Endothelial cell of umbilical vein (primary cell): ENCODE results near the gene RELL1. TPM values are rescaled to one million over a fixed set of nuclear protein-coding genes. Genes with fewer than 3 reads are reported as not detected.

Experiments used
- BruUV-seq: library from RNA; stranded (reverse); fragments of 400-500 nt; replicated peaks from 2 replicates; lab custom pipeline; 2021; lab: Mats Ljungman, UMichigan
- CTCF ChIA-PET: fragments of 300-600, 350-600 bp; sonication (Branson Sonifier 250); formaldehyde crosslinking; loops from one replicate; lab custom pipeline; 2021; ENCODE audit warnings: antibody characterized with exemption, inconsistent platforms; lab: Charles Lee
- POLR2A ChIA-PET: fragments of 300-600, 350-600 bp; sonication (Branson Sonifier 250); formaldehyde crosslinking; loops from one replicate; lab custom pipeline; 2021; ENCODE audit warnings: antibody characterized with exemption, inconsistent platforms; lab: Charles Lee
- DNase-seq: peaks from one replicate; pipeline ENCODE4 v3.0.0-alpha.2; 2011; ENCODE audit warnings: low read depth, low spot score
- FAIRE-seq: peaks from 2 replicates; lab custom pipeline; 2011; peaks lifted over from hg19 to GRCh38; lab: Jason Lieb, UNC
- H2AFZ ChIP-seq: 2 replicates; pipeline ENCODE4 v1.6.0; 2012; ENCODE audit warnings: low read depth, low read length, control low read depth, inconsistent platforms
- H3K27ac ChIP-seq: 2 replicates; pipeline ENCODE4 v1.5.1; 2011; ENCODE audit warnings: low read depth, mild to moderate bottlenecking, control low read depth, low read length, moderate library complexity; ENCODE audit not compliant: insufficient read depth
- H3K27me3 ChIP-seq, 2 experiments: 2 replicates each; pipeline versions ENCODE4 v1.6.0 to v1.6.1; 2011; ENCODE audit warnings: low read length in 2 of 2, mixed read lengths in 1 of 2; ENCODE audit not compliant: control insufficient read depth in 2 of 2, insufficient read depth in 2 of 2
- H3K36me3 ChIP-seq, 2 experiments: 2 replicates in 1 of 2; 3 replicates in 1 of 2; pipeline ENCODE4 v1.5.1; 2011; ENCODE audit warnings: low read length in 2 of 2, mild to moderate bottlenecking in 1 of 2, moderate library complexity in 1 of 2; ENCODE audit not compliant: control insufficient read depth in 2 of 2, insufficient read depth in 2 of 2; ENCODE audit errors: extremely low read depth in 1 of 2
- H3K4me1 ChIP-seq: 3 replicates; pipeline ENCODE4 v1.5.1; 2011; ENCODE audit warnings: mild to moderate bottlenecking, low read length; ENCODE audit not compliant: control insufficient read depth, insufficient read depth; ENCODE audit errors: extremely low read depth
- H3K4me2 ChIP-seq: 2 replicates; pipeline ENCODE4 v1.6.1; 2011; ENCODE audit warnings: low read length, control low read depth, mixed read lengths; ENCODE audit not compliant: insufficient read depth
- H3K4me3 ChIP-seq, 3 experiments: fragments of 200-600 bp in 1 of 3; sonication (generic), shearing (Covaris generic) in 1 of 3; replicated peaks in 1 of 3; 2 replicates each; pipeline ENCODE4 v1.5.1; 2011 to 2016; ENCODE audit warnings: control low read depth in 3 of 3, low read length in 3 of 3, mild to moderate bottlenecking in 2 of 3, inconsistent platforms in 1 of 3, low read depth in 1 of 3, moderate library complexity in 1 of 3; ENCODE audit not compliant: insufficient read depth in 1 of 3
- H3K79me2 ChIP-seq: 2 replicates; pipeline ENCODE4 v1.6.0; 2012; ENCODE audit warnings: low read length, inconsistent platforms; ENCODE audit not compliant: control insufficient read depth, insufficient read depth
- H3K9ac ChIP-seq: replicated peaks from 2 replicates; pipeline ENCODE3; 2011; ENCODE audit warnings: low read length, control low read depth; ENCODE audit not compliant: insufficient read depth; ENCODE audit errors: extremely low read depth
- H3K9me1 ChIP-seq: replicated peaks from 3 replicates; pipeline ENCODE4 v1.6.0; 2011; ENCODE audit warnings: mild to moderate bottlenecking, low read length; ENCODE audit not compliant: control insufficient read depth, insufficient read depth; ENCODE audit errors: extremely low read depth
- H3K9me3 ChIP-seq: replicated peaks from 2 replicates; pipeline ENCODE4 v1.5.1; 2012; ENCODE audit warnings: low read length, inconsistent platforms; ENCODE audit not compliant: control insufficient read depth, insufficient read depth
- H4K20me1 ChIP-seq: replicated peaks from 2 replicates; pipeline ENCODE3; 2011; ENCODE audit warnings: mild to moderate bottlenecking, low read length; ENCODE audit not compliant: control insufficient read depth, insufficient read depth; ENCODE audit errors: extremely low read depth
- EZH2 ChIP-seq: IDR thresholded peaks from 2 replicates; pipeline ENCODE4 v1.6.1; 2012; ENCODE audit warnings: borderline replicate concordance, low read depth, mild to moderate bottlenecking, moderate library complexity, low read length, inconsistent platforms; ENCODE audit not compliant: severe bottlenecking
- FOS ChIP-seq: IDR thresholded peaks from 2 replicates; pipeline ENCODE4 v1.6.1; 2011; ENCODE audit warnings: mild to moderate bottlenecking, low read length, moderate library complexity, borderline replicate concordance; ENCODE audit not compliant: insufficient read depth
- GATA2 ChIP-seq: IDR thresholded peaks from 2 replicates; pipeline ENCODE4 v1.7.0; 2011; ENCODE audit warnings: low read depth, mild to moderate bottlenecking, moderate library complexity, mixed read lengths, low read length; ENCODE audit not compliant: insufficient read length, insufficient read depth
- JUN ChIP-seq: IDR thresholded peaks from 2 replicates; pipeline ENCODE4 v1.6.1; 2011; ENCODE audit warnings: borderline replicate concordance, low read depth; ENCODE audit not compliant: insufficient read length, insufficient read depth
- MAX ChIP-seq: IDR thresholded peaks from 2 replicates; pipeline ENCODE4 v1.6.1; 2011; ENCODE audit not compliant: insufficient read depth, insufficient read length
- MYC ChIP-seq: IDR thresholded peaks from one replicate; pipeline ENCODE4 v1.6.1; 2011; ENCODE audit warnings: mild to moderate bottlenecking, low read depth, low read length
- POLR2A ChIP-seq: IDR thresholded peaks from 2 replicates; pipeline ENCODE4 v1.6.1; 2012; ENCODE audit warnings: low read depth, mild to moderate bottlenecking, control low read depth, low read length
- POLR2AphosphoS5 ChIP-seq: IDR thresholded peaks from 2 replicates; pipeline ENCODE4 v1.6.1; 2012; ENCODE audit warnings: low read depth, mild to moderate bottlenecking, control low read depth, low read length, moderate library complexity; ENCODE audit not compliant: insufficient read depth
- dilution Hi-C: fragments of 300-500 bp; cut with MboI; formaldehyde crosslinking; loops from one replicate; pipeline ENCODE4 v1.15.0; 2019; ENCODE audit warnings: low sequenced_read_pairs; ENCODE audit not compliant: extremely low pct_ligation_motif_present
- intact Hi-C: fragments of 100-400 bp; cut with micrococcal nuclease; formaldehyde crosslinking; loops from one replicate; pipeline ENCODE4 v1.10.0; 2022
- polyA plus RNA-seq, 4 experiments: library from polyadenylated mRNA; depleted of rRNA in 3 of 4; stranded (reverse) in 3 of 4; unstranded in 1 of 4; fragments of >200 nt; gene quantifications; 2 replicates each; pipeline versions ENCODE4 v1.2.1 to v1.2.3, GENCODE V29; 2011 to 2012; ENCODE audit warnings: missing spikeins in 1 of 4
- total RNA-seq: library from RNA; stranded (reverse); gene quantifications from 2 replicates; pipeline ENCODE4 v1.2.3, GENCODE V29; 2021
- TF ChIP-seq, protein P1 (sequence below), 2 donors: IDR thresholded peaks; 1 replicate in 1 of 2; 2 replicates in 1 of 2; pipeline ENCODE4 v1.5.1; 2011; ENCODE audit warnings: low read length in 2 of 2, mild to moderate bottlenecking in 2 of 2, moderate library complexity in 2 of 2, control low read depth in 1 of 2, inconsistent platforms in 1 of 2, low read depth in 1 of 2; ENCODE audit not compliant: insufficient read depth in 1 of 2; ENCODE audit errors: extremely low read depth in 1 of 2

Gene RELL1
- total and polyA plus RNA-seq, 2 donors (not counting 3 experiments of a cell fraction or from before 2014, with no cell fraction given), result 20.8 to 91.7 TPM

DNA sequence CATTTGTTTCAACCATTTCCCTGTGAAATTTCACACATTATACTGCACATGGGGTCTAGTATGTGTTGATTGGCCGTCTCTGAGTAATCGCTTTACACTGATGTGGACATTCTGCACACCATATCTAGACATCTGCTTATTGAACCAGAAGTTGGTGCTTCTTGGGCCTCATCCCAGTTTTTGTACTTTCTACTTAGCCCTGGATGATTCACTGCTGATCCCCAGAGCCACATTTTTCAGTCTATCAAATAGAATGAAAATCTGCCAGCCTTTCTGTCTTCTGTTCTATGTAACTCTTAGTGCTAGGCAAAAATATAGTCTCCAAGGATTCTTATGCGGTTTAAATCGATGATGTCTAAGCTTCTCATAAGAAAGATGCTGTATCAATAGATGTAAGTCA lies 40.5 kb upstream of the RELL1 start:
- POLR2A ChIA-PET, result no interaction called here
- Histone ChIP-seq H3K27ac (no peak overlapping the region), H3K27me3 (peaks cover 3 to 4% of the 10 kb centered on the region in 2 experiments), H2AFZ (no peak overlapping the region), H3K4me2 (no peak overlapping the region), H3K9me3 (no peaks in the 10 kb centered on the region), H4K20me1 (no peaks in the 10 kb centered on the region), H3K36me3 (no peaks in the 10 kb centered on the region), H3K9ac (no peak overlapping the region), H3K4me1 (no peaks in the 10 kb centered on the region), H3K9me1 (no peaks in the 10 kb centered on the region), H3K79me2 (no peaks in the 10 kb centered on the region), H3K4me3 (no peak overlapping the region)
- no peak for FAIRE-seq
- dilution Hi-C loops (no loop called here), intact Hi-C loops (no loop called here)
- BruUV-seq, result no TSS peak
- DNase-seq, result no peak
- TF ChIP-seq GATA2 (no peak), POLR2AphosphoS5 (no peak), JUN (no peak), MYC (no peak), POLR2A (no peak), FOS (no peak), EZH2 (no peak), MAX (no peak)
- TF ChIP-seq, protein P1, sequence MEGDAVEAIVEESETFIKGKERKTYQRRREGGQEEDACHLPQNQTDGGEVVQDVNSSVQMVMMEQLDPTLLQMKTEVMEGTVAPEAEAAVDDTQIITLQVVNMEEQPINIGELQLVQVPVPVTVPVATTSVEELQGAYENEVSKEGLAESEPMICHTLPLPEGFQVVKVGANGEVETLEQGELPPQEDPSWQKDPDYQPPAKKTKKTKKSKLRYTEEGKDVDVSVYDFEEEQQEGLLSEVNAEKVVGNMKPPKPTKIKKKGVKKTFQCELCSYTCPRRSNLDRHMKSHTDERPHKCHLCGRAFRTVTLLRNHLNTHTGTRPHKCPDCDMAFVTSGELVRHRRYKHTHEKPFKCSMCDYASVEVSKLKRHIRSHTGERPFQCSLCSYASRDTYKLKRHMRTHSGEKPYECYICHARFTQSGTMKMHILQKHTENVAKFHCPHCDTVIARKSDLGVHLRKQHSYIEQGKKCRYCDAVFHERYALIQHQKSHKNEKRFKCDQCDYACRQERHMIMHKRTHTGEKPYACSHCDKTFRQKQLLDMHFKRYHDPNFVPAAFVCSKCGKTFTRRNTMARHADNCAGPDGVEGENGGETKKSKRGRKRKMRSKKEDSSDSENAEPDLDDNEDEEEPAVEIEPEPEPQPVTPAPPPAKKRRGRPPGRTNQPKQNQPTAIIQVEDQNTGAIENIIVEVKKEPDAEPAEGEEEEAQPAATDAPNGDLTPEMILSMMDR (IDR thresholded peaks at IDR 0.05; ENCODE audit: extremely low read depth in 1 of 2, insufficient read depth in 1 of 2, low read depth in 1 of 2, low read length in 2 of 2), result no peak
- CTCF ChIA-PET, result no interaction called here
